H1 (cell line): ENCODE results near the gene TTC34.

Source experiments
- JUN ChIP-seq: IDR thresholded peaks from 2 replicates; pipeline ENCODE4 v1.6.1; 2011; ENCODE audit warnings: low read depth, mild to moderate bottlenecking, improper control_type of control experiment, low read length
- POLR2A ChIP-seq, 2 experiments: IDR thresholded peaks; 1 replicate in 1 of 2; 2 replicates in 1 of 2; pipeline ENCODE4 v1.6.1; 2011; ENCODE audit warnings: low read depth in 2 of 2, low read length in 2 of 2, mild to moderate bottlenecking in 2 of 2; ENCODE audit errors: control extremely low read depth in 1 of 2
- SAP30 ChIP-seq: fragments of 300-600 bp; sonication (generic); IDR thresholded peaks from 2 replicates; pipeline ENCODE4 v1.7.1; 2012; ENCODE audit warnings: low read length, moderate library complexity, mild to moderate bottlenecking, inconsistent platforms; ENCODE audit not compliant: insufficient read depth, insufficient replicate concordance
- SIN3A ChIP-seq, 2 experiments: IDR thresholded peaks in 1 of 2; conservative IDR thresholded peaks in 1 of 2; 2 replicates each; pipeline ENCODE4 v1.6.1; 2011 to 2012; ENCODE audit warnings: low read length in 2 of 2, improper control_type of control experiment in 1 of 2, low read depth in 1 of 2, mild to moderate bottlenecking in 1 of 2
- SIX5 ChIP-seq: IDR thresholded peaks from 2 replicates; pipeline ENCODE4 v1.6.1; 2011; ENCODE audit warnings: mild to moderate bottlenecking, low read depth, low read length
- TF ChIP-seq, protein P1 (sequence below), 3 experiments: IDR thresholded peaks; 1 replicate in 2 of 3; 2 replicates in 1 of 3; pipeline versions ENCODE4 v1.5.1 to v1.6.1; 2011; ENCODE audit warnings: low read length in 3 of 3, mild to moderate bottlenecking in 3 of 3, inconsistent platforms in 2 of 3, low read depth in 1 of 3, moderate library complexity in 1 of 3; ENCODE audit not compliant: insufficient read depth in 1 of 3; ENCODE audit errors: control extremely low read depth in 1 of 3
- TF ChIP-seq, protein P2 (sequence below): IDR thresholded peaks from 2 replicates; pipeline ENCODE4 v1.6.1; 2012; ENCODE audit warnings: inconsistent platforms

DNA sequence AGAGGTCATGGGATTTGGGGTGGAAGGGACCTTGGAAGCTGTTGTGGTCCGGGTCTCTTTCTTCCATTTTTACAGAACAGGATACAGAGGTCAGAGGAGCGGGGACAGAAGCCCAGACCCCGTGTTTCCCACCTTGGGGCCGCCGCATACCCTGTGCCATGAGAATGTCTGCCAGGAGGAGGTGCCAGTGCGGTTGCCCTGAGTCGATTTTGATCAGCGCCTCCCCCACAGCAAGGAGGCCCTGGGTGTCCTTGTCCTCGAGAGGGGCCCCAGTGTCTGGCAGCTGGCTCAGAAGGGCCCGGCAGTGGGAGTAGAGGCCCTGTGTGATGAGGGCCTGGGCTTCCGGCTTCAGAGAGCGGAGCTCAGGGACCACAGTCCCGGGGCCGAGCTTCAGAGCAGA is 156.3 kb downstream of the TTC34 start:
- TF ChIP-seq, protein P1, sequence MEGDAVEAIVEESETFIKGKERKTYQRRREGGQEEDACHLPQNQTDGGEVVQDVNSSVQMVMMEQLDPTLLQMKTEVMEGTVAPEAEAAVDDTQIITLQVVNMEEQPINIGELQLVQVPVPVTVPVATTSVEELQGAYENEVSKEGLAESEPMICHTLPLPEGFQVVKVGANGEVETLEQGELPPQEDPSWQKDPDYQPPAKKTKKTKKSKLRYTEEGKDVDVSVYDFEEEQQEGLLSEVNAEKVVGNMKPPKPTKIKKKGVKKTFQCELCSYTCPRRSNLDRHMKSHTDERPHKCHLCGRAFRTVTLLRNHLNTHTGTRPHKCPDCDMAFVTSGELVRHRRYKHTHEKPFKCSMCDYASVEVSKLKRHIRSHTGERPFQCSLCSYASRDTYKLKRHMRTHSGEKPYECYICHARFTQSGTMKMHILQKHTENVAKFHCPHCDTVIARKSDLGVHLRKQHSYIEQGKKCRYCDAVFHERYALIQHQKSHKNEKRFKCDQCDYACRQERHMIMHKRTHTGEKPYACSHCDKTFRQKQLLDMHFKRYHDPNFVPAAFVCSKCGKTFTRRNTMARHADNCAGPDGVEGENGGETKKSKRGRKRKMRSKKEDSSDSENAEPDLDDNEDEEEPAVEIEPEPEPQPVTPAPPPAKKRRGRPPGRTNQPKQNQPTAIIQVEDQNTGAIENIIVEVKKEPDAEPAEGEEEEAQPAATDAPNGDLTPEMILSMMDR (IDR thresholded peaks at IDR 0.05; ENCODE audit: control extremely low read depth in 1 of 3, insufficient read depth in 1 of 3, low read depth in 1 of 3, low read length in 3 of 3): no peak
- TF ChIP-seq SIX5 (no peak), POLR2A (IDR thresholded peaks at IDR 0.05; ENCODE audit: control extremely low read depth in 1 of 2, low read depth in 2 of 2, low read length in 2 of 2) (no peak), SIN3A (conservative IDR thresholded peaks at IDR 0.05 in 1 of 2, IDR thresholded peaks at IDR 0.05 in 1 of 2; ENCODE audit: low read depth in 1 of 2, low read length in 2 of 2) (no peak), JUN (no peak), SAP30 (no peak)
- TF ChIP-seq, protein P2, sequence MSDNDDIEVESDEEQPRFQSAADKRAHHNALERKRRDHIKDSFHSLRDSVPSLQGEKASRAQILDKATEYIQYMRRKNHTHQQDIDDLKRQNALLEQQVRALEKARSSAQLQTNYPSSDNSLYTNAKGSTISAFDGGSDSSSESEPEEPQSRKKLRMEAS: no peak
